ENCODE measurements around the gene UNCX.

The UNCX gene

DNA sequence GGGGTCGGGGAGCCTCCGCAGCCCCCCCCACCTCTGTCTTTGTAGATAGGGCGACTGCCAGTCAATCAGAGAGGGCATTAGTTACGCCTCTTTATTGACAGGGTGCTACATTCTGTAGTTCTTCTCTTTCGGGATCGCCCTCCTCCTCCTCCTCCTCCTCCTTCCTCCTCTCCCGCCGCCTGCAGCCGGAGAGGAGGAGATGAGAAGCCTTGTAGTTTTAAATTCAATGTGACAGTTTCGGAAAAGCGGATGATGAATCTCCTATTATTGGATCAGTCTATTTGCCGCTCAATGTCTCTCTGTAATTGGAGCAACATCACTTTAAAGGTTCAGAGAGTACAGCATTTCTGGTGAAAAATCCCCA, 587 bp upstream of the UNCX start:
- DNase-seq (no peak), ATAC-seq (no peak)

DNA sequence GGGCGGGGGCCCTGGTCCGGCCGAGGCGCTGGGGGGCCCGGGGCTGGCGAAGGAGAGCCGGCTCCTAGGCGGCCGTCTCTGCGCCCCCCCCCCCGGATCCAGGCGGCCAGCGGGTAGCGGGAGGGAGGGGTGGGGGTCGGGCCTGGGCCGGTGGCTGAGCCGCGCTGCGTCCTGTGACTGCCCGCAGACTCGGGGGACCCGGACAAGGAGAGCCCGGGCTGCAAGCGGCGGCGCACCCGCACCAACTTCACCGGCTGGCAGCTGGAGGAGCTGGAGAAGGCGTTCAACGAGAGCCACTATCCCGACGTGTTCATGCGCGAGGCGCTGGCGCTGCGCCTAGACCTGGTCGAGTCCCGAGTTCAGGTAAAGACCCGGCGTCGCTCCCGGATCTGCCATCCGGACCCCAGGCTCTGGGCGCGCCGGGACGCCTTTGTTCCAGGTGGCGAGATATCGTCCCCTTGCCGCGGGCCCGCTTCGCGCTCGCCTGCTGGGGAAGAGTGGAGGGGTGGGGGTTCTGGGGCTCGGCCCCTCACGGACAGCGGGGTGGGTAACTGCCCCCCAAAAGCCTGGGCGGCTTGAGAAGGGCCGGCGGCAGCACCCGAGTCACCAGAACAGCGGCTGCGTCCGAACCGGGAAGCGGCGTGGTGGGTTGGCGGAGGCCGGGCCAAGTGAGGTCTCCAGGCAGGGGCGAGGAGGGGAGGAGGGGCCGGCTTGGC, 819 bp downstream of the UNCX start:
- no peak for ATAC-seq
- no peak for DNase-seq

DNA sequence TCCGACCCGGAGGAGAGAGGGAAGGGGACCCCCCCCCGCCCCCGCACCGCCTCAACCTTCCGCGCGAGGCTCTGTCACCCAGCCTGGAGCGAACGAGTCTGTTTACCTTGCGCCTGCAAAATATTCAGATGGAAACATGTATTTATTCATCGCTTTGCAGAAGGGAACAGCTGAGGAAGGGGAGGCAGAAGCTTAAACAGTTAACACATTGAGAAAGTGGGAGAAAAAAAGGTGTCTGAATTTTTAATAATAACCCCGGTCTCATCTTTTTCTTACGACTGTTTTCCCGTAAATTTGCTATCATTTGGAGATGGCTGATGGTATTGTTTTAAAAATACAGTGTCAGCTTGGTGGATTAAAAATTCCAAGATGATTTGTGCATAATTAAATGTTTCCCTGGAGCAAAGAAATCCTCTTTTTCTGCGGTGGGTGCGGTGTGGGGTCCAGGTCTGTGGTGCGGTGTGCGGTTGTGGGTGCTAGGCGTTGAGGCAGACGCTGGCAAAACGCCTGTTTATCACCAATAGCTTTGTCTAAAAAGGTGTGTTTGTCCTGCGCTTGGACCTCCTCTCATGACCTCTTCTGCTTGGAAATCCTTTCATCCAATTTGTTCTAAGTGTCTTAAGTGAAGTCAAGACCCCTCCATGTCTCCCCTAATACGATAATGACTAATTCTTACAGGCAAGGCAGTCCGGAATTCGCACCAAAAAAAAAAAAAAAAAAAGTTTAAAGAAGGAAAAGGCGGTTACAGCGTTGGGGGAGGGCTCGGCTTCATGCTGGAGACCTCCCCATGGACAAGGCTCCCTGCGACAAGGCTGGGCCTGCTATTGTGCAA, 1.6 kb downstream of the UNCX start:
- DNase-seq (no peak), ATAC-seq (no peak)

DNA sequence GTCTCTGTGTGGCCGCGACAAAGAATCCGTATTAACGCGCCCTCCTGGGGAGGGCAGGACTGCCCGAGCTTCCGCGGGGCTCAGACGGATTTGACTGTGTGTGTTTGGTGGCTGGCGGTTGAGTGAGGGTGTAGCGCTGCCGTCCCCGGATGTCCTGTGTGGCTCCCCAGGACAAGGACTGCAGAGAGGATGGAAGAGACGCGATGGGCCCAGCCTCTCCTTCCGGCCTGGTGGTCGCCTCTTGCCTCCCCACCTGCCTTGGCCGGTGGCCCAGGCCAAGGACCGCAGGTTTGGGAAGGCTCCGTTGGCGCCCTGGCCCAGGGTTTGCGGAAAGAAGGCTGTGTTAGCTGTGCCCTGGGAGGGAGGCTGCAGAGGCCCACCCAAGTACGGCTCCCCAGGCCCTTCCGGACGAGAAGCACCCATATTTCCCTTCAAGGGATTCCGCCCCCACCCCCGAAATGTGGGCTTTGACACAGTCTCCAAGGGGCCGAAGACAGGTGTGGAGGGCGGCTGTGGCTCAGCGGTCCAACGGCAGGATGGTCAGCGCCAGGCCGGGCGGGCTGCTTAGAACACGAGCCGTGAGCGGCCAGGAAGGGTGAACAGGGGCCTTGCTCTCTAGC, 2.3 kb downstream of the UNCX start:
- ATAC-seq (no peak), DNase-seq (no peak)

DNA sequence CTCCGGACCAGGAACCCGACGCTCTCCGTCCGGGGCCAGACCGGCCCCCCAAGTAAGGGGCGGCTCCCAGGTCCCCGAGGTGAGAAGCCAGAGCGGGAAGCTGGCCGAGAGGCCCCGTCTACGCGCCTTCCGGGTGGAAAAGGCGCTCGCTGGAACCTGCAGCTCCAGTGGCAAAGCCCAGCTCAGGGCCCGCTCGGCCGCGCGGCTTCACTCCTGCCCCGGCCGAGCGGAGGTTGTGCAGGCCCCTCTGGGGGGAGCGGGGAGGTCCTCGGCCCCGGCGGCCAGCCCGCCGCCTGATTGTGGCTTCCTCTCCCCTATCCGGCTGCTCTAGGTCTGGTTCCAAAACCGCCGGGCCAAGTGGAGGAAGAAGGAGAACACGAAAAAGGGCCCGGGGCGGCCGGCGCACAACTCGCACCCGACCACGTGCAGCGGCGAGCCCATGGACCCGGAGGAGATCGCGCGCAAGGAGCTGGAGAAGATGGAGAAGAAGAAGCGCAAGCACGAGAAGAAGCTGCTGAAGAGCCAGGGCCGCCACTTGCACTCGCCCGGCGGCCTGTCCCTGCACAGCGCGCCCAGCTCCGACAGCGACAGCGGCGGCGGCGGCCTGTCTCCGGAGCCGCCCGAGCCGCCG, 2.9 kb downstream of the UNCX start:
- ATAC-seq (no peak), DNase-seq (no peak)

DNA sequence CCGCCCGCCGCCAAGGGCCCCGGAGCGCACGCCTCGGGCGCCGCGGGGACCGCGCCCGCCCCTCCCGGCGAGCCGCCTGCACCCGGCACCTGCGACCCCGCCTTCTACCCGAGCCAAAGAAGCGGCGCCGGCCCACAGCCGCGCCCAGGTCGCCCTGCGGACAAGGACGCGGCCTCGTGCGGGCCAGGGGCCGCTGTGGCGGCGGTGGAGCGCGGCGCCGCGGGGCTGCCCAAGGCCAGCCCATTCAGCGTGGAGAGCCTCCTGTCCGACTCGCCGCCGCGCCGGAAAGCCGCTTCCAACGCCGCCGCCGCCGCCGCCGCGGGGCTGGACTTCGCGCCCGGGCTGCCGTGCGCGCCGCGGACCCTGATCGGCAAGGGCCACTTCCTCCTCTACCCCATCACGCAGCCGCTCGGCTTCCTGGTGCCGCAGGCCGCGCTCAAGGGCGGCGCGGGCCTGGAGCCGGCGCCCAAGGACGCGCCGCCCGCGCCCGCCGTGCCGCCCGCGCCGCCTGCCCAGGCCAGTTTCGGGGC, 3.5 kb downstream of the UNCX start:
- DNase-seq (no peak), ATAC-seq (no peak)

DNA sequence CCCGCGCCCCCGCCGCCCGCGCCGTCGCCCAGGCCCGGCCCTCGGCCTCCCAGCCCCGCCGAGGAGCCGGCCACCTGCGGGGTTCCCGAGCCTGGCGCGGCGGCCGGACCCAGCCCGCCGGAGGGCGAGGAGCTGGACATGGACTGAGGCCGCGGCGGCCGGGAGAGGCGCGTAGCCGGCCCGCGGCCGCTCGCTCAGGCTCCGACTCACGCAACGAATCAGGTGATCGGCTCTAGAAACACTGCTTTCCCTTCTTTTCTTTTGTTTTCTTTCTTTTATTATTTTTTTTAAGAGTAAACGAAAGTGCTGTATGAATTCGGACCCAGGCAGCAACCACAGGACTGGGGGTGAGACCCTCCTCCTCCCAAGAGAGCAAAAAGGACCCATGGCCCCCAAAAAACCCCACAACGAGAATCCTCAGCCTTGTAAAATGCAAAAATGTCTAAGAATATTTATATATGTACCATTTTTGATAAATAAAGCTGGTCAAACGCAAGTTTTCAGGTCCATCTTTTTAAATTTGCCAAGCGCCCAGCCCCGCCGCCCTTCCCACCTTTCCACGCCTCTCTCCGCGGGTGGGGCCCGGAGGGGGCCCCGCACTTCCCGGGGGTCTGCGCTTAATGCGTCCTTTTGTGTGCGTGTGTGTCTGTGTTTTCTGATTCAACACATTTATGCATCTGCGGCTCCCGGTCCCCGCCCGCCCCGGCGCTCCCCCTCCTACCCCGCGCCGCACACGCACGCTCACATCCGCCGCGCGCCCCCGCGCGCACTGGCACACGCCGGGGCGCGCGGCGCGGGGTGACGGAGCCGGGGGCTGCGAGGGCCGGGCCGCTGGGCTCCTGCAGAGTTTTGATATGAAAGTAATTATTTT, 4.4 kb downstream of the UNCX start:
- ATAC-seq (no peak), DNase-seq (no peak)

DNA sequence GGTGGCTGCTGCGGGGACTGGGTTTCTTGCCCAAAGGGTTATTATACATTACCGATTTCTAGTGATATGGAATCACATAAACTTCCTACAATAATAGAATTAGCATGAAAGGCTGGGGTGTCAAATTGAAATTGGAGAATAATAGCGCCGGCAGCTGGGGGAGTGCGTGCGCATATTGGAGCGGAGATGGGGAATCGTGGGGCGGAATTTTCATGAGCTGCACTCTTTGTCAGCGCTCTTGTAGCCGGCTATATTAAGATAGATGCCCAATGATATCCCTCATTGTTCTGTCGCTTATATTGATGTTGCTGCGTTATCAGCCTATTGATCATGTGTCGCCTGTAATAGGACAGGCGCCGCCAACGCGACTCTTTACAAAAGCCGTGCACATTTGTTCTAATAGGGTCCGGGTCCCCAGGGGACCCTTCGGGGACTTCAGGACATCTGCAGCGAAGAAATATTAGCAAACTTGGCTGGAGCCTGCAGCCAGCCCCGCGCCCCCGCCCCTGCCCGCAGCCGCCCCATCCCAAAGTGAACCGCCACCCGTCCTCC, 5.1 kb downstream of the UNCX start:
- ATAC-seq, result no peak

DNA sequence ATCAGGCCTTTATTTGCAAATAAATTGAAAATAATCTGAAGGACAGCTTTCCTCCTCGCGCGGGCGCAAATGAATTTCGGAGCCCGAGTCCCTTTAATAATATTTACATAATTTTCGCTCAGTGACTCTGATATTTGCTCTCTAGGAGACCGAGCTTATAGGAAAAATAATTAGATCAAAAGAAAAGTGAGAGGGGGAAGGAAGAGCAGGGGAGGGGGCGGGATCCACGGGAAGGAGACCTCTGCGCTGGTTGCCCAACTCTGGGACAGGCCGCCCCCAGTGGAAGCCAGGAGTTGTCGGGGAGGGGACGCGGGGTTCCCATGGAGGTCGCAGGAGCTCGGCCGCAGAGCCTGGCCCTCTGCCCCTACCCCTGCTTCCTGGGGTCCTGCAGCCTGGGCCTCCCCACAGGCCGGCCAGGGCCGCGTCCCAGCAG, 5.8 kb downstream of the UNCX start:
- DNase-seq (no peak), ATAC-seq (no peak)

More for the DNA sequence above, 5.1 kb downstream of the UNCX start:
- DNase-seq, result no peak

DNA sequence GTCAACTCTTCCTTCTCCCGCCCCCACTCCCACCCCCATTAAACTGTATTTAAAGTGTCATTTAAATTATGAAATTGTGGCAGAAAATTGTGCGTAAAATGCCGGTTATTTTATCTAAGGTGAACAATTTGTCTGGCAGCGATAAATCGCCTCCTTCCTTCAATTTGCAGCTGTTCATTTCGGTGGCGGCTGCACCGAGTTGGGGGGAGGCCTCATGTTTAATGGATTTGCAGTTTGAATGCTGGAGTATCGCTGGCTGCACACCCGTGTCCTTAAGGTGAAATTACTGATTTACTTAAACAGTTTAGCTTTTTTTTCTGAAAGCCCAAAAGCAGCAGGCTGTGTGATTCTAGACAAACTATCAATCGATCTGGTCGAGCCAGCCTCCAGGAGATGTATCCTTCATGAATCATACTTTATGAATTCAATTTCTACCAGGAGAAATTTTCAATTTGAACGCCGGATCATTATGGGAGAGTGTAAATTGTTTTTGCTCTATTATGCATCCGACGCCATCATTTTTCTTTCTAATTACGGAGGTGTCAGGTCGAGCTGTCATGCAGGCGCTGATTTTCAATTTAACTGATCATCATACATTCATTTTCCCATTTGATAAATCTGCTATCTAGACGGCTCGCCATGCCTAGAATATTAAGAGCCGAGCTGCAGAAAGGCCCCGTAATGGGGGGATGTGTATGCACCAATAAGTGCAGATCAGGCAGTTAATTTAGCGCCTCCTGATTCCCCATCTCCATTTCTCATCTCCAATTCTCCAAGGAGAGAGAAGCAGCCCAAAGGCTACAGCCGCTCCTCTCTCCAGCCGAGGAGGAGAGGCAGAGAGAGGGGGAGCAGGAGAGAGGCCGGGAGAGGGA, 6.5 kb downstream of the UNCX start:
- no peak for DNase-seq

DNA sequence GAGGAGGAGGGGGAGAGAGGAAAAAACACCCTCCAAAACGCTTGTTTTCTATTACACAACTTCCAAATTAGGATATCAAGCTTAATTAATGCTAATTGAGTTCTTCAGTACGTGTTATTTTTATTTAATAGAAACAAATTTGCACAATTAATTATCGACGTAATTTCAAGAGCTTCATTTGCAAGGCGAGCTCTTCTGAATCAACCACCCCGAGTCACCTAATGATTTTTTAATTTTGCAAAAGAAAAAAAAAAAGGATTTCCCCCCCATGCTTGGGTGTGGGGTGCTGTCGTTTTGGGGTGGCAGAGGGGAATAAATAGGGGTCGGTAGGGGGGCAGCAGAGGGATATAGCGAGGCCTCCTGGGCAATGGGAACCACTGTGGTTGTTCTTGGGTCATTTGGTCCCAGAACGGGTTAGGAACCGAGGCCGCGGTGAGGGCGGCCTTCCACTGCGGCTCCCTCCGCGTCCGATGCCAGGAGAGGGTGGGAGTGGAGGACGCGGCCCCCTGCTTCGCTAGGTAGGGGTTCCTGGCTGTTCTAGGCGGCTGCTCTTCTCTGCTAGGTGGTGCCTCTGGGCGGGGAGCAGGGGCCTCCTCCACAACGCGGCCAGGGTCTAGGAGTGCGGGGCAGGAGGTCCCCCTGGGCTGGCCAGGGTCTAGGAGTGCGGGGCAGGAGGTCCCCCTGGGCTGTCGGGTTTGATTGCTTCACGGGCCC, 7.3 kb downstream of the UNCX start:
- ATAC-seq, result no peak
- no peak for DNase-seq

More for the DNA sequence above, 6.5 kb downstream of the UNCX start:
- no peak for ATAC-seq

DNA sequence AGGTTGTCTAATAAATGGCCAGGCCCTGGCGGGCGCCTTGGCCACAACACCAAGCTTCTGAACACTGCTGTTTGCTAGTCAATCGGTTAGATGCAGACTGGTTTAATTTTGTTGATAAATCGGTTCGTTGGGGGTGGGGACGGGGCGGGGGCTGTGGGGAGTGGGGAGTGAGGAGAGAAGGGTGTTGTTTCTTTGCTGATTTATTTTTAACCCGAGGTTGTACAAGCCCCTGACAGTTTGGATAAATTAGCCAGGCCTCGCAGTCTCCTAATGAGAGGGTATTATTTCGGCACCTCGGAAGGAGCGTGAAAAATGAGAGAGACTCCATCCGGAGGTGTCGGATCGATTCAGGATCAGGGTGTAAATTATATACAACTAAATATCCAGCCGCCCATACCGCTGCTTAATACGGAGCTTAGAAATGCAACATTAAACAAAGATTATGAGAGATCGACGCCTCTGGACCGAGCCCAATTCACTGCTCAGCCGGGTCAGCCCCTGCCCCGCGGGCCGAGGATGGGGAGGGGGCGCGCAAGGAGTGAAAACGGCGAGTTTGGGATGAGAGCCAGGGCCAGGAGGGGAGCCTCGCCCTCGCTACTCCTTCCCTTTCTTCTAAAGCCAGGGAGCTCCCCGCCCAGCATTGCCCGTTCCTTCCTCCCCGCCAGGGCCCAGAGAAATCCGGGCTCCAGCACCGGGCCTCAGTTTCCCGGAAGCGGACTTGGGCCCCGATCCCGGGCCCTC, 8.0 kb downstream of the UNCX start:
- DNase-seq (no peak), ATAC-seq (no peak)

DNA sequence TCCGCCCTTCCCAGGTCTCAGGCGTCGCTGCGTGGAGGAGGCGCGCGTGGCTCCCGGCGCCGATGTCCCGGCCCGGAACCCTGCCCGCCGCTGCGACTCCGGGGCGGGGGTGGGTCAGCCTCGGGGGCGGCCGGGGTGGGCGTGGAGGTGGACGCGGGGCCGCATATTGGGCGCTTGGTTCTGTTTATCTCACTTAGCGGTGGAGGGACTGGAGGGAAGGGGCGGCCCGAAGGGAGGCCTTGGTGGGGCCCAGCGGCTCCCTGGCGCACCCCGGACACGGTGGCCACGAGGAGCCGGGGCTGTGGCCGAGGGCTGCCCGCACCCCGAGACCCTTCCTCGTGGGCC, 8.6 kb downstream of the UNCX start:
- no peak for ATAC-seq
- no peak for DNase-seq

DNA sequence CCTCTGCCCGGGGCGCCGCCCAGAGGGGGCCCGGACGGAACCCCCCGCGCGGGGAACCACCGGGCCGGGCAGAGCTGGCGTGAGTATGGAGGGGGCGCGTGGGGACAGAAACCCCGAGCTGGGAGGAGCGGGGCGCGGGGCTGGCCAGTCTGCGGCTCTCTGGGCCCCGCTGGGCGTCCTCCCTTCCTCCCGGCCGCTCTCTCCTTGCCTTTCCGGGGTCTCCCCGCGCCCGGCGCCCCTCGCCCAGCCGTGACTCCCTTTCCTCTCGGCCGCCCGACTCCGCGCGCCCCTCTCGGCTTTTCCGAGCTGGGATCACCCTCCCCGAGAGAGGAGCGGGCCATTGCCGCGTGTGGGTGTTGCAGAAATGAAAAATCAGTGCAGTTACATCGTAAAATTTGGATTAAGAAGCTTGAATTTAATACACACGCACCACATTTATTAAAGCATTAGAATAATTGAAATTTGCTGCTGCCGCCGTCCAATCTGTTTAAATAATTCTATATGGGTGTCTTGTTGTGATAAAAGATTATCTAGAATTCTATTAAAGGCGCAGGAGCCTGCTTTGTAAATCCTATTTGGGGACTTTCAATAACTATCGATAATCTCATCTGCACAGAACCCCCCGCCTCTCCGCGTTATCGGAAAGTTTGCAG, 9.1 kb downstream of the UNCX start:
- DNase-seq, result no peak
- no peak for ATAC-seq

DNA sequence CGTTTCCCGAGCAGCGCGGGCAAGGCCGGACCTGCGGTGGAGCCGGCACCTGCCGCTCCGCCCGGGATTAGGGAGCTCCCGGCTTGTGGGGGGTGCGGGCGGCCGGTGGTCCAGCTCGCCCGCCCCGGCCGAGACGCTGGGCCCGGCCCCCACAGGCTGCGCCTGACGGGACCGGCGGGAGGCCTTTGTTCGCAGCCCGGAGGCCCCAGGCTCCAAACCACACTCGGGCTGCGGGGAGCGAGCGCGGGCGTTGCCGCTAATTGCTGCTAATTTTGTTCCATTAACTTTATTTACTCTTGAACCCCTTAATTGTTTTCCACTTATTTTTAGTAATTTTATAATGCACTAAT, 9.6 kb downstream of the UNCX start:
- ATAC-seq (no peak), DNase-seq (no peak)

DNA sequence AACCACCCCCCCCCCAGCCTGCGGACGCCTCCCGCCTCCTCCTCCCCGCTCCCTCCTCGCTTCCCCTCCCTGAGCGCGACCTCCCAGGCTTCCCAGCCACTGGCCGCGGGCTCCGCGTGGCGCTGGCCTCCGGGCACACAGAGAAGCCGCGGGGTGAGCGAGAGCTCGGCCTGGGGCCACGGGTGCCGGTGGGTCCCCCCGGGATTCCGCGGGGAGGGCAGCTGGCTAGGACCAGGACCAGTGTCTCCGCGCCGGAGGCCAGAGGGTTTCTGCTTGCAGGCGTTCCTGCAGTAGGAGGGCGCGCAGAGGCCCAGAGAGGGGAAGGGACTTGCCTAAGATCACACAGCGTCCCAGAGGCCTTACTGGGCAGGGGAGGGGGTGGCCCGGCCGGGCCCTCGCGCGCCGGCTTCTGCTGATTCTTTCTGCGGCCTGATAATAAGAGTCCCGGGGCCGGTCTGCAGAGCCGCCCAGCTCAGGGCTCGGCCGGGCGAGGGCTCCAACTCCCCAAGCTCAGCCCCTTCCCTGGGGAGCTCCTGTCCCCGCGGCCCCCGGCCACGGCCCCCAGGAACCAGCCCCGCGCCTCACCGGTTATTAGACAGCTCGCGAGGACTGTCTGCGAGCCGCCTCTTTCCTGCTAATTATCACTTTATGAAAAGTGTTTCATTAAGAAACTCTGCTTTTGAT, 10.1 kb downstream of the UNCX start:
- DNase-seq, result no peak
- ATAC-seq, result no peak

DNA sequence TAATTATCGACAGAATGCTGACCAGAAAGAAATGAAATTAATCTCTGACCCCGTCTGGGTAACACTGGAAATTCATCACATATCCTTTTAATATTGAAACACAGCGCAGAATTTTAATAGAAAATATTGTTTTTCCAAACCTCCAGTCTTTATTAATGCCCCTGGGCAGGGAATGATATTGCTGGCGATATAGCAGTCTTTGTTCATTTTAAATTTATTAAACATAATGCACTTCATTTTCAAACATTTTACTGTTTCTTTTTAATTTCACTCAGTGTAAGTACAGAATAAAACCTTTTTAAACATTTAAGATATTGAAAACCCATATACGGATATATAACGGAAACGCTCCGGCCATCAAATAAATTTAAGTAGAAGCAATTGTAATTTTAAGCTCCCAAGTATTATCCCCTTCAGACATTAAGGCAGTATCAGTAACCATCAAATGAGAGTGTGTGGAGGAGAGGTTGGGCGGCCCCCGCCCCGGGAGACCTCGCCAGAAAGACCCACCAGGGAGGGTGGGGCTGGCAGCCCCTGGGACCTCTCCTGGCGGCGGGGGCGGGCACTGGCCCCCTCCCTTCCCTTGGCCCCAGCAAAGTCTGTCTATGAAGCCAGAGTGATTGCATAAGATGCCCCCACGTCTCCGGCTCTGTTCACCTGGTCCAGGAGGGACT, 10.8 kb downstream of the UNCX start:
- ATAC-seq, result no peak
- no peak for DNase-seq

Measured in stimulated activated naive CD8-positive, alpha-beta T cell treated with anti-CD3 and anti-CD28 coated beads, Interleukin-15, Interleukin-2, amounts not matched to agents 100 U/mL and 50 U/mL, for 24 hours (primary cell).